C4-2B (cell line): ENCODE data around the gene MICU2.

ENCODE experiments used
- H3K27ac ChIP-seq: fragments of 450-650 bp; 2 replicates; pipeline ENCODE4 v1.5.1; 2017
- ZFX ChIP-seq: fragments of 450-650 bp; IDR thresholded peaks from 2 replicates; pipeline ENCODE4 v1.6.1; 2017
- TF ChIP-seq, protein P1 (sequence below): fragments of 450-650 bp; conservative IDR thresholded peaks from 2 replicates; pipeline ENCODE4 v1.5.1; 2017; ENCODE audit warnings: mild to moderate bottlenecking

The MICU2 gene

DNA sequence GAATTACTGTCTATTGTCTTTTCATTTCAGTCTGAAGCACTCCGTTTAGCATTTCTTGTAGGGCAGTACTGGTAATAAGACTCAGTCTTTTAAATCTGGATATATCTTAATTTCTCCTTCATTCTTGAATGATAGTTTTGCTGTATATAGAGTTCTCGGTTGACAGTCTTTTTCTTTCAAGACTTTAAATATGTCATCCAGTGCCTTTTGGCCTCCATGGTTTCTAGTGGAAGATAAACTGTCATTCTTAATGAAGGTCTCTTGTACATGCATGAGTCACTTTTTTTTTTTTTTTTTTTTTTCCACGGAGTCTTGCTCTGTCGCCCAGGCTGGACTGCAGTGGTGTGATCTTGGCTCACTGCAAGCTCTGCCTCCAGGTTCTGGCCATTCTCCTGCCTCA lies 117.6 kb downstream of the MICU2 start:
- H3K27ac ChIP-seq, result no peak overlapping the region
- TF ChIP-seq ZFX, result no peak
- TF ChIP-seq, protein P1, sequence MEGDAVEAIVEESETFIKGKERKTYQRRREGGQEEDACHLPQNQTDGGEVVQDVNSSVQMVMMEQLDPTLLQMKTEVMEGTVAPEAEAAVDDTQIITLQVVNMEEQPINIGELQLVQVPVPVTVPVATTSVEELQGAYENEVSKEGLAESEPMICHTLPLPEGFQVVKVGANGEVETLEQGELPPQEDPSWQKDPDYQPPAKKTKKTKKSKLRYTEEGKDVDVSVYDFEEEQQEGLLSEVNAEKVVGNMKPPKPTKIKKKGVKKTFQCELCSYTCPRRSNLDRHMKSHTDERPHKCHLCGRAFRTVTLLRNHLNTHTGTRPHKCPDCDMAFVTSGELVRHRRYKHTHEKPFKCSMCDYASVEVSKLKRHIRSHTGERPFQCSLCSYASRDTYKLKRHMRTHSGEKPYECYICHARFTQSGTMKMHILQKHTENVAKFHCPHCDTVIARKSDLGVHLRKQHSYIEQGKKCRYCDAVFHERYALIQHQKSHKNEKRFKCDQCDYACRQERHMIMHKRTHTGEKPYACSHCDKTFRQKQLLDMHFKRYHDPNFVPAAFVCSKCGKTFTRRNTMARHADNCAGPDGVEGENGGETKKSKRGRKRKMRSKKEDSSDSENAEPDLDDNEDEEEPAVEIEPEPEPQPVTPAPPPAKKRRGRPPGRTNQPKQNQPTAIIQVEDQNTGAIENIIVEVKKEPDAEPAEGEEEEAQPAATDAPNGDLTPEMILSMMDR, result no peak

DNA sequence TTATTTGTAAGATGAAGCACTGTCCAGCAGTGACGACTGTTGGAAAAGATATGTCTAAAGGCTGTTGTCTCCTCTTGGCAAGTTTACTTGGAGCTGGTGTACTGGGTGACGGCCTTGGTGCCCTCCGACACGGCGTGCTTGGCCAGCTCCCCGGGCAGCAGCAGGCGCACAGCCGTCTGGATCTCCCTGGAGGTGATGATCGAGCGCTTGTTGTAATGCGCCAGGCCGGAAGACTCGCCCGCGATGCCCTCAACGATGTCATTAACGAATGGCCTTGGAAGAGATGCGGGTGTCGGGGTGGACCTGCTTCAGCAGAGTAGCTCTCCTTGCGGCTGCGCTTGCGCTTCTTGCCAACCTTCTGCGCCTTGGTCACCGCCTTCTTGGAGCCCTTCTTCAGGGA lies 120.2 kb downstream of the MICU2 start:
- TF ChIP-seq, protein P1, result no peak
- TF ChIP-seq ZFX, result no peak
- H3K27ac ChIP-seq, result no peak overlapping the region

DNA sequence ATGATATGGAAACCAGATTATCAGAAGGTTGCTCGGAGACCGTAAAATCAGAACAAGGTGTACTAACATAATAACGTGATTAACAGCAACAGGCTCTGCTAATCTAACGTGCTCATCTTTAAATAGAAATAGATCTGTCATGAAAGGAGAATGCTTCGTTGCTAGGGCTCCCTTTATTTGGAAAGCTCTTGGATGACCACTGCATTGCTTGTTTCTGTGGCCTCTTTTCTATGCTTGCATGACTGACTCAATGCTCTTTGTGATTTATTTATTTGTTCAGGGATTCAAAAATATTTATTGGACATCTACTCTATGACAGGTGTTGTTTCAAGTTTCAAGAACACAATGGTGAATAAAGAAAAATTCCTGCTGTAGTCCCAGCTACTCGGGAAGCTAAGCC lies 122.6 kb downstream of the MICU2 start:
- no peak overlapping the region for H3K27ac ChIP-seq

DNA sequence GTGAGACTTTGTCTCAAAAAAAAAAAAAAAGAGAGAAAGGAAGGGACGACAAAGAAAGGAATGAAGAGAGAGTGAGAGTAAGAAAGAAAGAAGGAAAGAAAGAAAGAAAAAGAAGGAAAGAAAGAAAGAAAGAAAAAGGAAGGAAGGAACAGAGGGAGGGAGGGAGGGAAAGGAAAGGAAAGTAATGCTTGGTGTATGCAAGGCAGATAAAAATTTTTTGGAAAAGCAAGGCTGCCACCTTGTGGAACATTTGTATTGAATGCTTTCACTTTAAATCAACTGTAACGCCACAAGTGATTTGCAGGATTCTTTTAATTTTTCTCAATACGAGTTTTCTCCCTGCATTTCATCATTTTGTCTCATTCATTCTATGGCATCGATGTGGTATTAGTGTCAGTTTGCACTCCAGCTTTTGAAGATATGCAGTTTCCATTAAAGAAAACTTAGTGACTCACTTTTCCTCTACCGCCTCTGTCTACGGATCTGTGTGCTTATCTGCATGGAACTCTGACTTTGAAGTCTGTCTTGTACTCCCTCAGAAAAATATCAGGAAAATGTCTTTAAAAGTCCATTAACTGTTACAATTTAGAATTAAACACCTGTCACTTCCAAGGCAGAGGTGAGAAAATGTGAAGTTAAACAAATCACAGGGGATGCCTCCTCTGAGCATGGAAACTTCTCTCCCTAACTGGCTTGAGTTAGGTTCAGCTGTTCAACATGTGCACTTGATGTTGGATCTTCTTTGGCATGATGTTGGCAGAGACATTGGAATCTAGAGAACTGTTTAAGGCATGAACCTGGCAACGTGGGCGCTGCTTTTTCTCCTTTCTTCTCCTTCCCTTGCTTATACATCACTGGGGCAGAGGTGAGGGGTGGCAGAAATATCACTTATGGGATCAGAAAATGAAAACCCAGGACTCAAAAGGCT lies 124.8 kb downstream of the MICU2 start:
- H3K27ac ChIP-seq, result no peak overlapping the region; the same call in 1 of the 2 replicates
- TF ChIP-seq ZFX, result no peak
- TF ChIP-seq, protein P1, result peak; percentile 94

More for the DNA sequence above, 122.6 kb downstream of the MICU2 start:
- TF ChIP-seq, protein P1, result no peak
- no peak for TF ChIP-seq ZFX

DNA sequence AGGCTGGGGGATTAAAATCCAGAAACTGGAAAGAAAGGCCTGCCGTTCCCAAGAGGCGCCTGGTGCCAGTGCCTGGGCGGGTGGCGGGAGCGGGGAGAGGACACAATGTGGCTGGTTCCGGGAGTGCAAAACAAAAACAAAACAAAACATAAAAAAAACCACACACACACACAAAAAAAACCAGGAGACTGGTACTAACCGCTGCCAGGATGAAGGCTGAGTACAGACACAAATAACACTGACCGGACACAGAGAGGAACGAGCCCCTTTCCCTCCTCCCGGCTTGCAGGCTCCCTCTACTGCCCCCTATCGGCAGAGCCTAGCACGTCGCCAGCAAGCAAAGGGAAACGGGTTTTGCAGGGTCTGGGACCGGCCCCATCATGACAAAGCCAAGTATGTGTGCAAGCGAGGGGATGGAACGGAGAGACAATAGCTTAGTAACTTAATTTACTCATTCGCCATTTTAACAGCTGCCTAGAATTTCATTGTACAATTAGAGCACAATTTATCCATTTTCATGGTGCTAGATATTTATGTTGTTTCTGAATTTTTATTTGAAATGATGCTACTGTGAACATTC lies 127.0 kb downstream of the MICU2 start:
- TF ChIP-seq, protein P1, result peak; percentile 100
- TF ChIP-seq ZFX, result no peak
- peak overlapping the region; percentile 2; the same call in 1 of the 2 replicates for H3K27ac ChIP-seq

DNA sequence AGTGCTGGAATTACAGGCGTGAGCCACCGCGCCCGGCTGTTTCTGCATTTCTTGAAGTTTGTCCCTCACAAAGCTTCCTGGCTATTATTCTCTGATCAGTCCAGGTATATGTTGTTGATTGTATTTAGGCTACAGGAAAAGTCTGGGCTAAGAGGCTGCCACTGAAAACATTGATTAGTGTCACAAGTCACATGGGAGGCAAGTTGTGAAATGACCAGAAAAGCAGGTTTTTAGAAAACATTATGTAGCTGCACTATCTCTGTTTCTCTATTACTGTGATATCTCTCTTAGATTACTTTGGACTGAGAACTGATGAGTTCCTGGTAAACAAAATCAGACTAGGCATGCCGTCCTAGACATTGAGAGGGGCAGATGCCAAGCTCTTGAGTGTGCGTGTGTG lies 128.9 kb downstream of the MICU2 start:
- H3K27ac ChIP-seq, result peak overlapping the region; percentile 25
- no peak for TF ChIP-seq ZFX
- TF ChIP-seq, protein P1, result no peak

DNA sequence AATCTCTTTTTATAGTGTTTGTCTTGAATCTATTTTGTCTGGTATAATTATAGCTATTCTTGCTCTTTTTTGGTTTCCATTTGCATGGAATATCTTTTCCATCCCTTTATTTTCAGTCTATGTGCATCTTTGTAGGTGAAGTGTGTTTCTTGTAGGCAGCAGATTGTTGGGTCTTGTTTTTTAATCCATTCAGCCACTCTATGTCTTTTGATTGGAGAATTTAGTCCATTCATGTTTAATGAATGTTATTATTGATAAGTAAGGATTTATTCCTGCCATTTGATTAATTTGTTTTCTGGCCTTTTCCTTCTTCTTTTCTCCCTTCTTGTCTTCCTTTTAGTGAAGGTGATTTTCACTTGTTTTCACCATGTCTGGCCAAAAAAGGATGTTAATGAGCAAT lies 133.2 kb downstream of the MICU2 start:
- no peak overlapping the region for H3K27ac ChIP-seq
- no peak for TF ChIP-seq ZFX
- TF ChIP-seq, protein P1, result no peak
